K562 (cell line): ENCODE results near the gene HELB.

Source experiments
- CBX5 ChIP-seq: IDR thresholded peaks from 2 replicates; pipeline ENCODE4 v1.6.1; 2014; ENCODE audit warnings: low read depth, borderline replicate concordance
- CREM ChIP-seq: IDR thresholded peaks from 2 replicates; pipeline ENCODE4 v1.6.1; 2014; ENCODE audit warnings: antibody characterized with exemption, low read depth
- CTCF ChIP-seq, 3 experiments: IDR thresholded peaks in 2 of 3; conservative IDR thresholded peaks in 1 of 3; 2 replicates each; pipeline ENCODE4 v1.5.1; 2011 to 2012; ENCODE audit warnings: low read length in 3 of 3, mild to moderate bottlenecking in 3 of 3, control low read depth in 2 of 3, improper control_type of control experiment in 1 of 3, inconsistent platforms in 1 of 3, low read depth in 1 of 3, mixed read lengths in 1 of 3, moderate library complexity in 1 of 3; ENCODE audit not compliant: insufficient read depth in 2 of 3
- NFXL1 ChIP-seq: fragments of 450-650 bp; formaldehyde crosslinking; IDR thresholded peaks from 2 replicates; pipeline ENCODE4 v1.4.0; 2021; ENCODE audit warnings: mild to moderate bottlenecking
- PML ChIP-seq: IDR thresholded peaks from 2 replicates; pipeline ENCODE4 v1.6.1; 2012; ENCODE audit warnings: low read length, inconsistent platforms
- POLR2B ChIP-seq: fragments of 450-650 bp; IDR thresholded peaks from 2 replicates; pipeline ENCODE4 v1.6.1; 2018; ENCODE audit warnings: low read depth; ENCODE audit not compliant: partially characterized antibody
- SAFB2 ChIP-seq: fragments of 200-400 bp; formaldehyde crosslinking; IDR thresholded peaks from 2 replicates; pipeline ENCODE4 v1.6.1; 2018; ENCODE audit warnings: borderline replicate concordance, low read length, low read depth, moderate library complexity; ENCODE audit not compliant: severe bottlenecking
- TAF1 ChIP-seq: IDR thresholded peaks from 2 replicates; pipeline ENCODE4 v1.6.1; 2011; ENCODE audit warnings: mild to moderate bottlenecking, low read length, moderate library complexity; ENCODE audit not compliant: insufficient read depth, control insufficient read depth, severe bottlenecking; ENCODE audit errors: extremely low read depth
- TCF3 ChIP-seq: sonication (generic); formaldehyde crosslinking; IDR thresholded peaks from 2 replicates; pipeline ENCODE4 v1.4.0; 2020; ENCODE audit warnings: mild to moderate bottlenecking, missing genetic modification reagents
- ZNF57 ChIP-seq: fragments of 450-650 bp; formaldehyde crosslinking; IDR thresholded peaks from 2 replicates; pipeline ENCODE4 v1.4.0; 2020; ENCODE audit warnings: mild to moderate bottlenecking, moderate library complexity

- TF ChIP-seq TCF3 (no peak), PML (no peak), CTCF (IDR thresholded peaks at IDR 0.05 in 2 of 3, conservative IDR thresholded peaks at IDR 0.05 in 1 of 3; ENCODE audit: insufficient read depth in 2 of 3, low read depth in 1 of 3, low read length in 3 of 3) (no peak), POLR2B (no peak), CBX5 (no peak), CREM (no peak), SAFB2 (no peak), NFXL1 (no peak), TAF1 (no peak), ZNF57 (CRISPR knock-in tag) (no peak)
These were observed 46.6 kb upstream of the HELB start for GRCh38 chr12:66255737-66256136.
